GM21381 (cell line): ENCODE results near the gene PDE4A.
A peak's percentile ranks its signal among the peaks of the same experiment; 100 is the strongest.
"Not testable (repeated sequence)": the region's sequence is repeated elsewhere in the genome, so short reads cannot be mapped to it uniquely, and the experiment has no call there.

ENCODE experiments used
- ATAC-seq: cut with Tn5 transposase; IDR thresholded peaks from one replicate; pipeline ENCODE4 v1.9.1; 2021; ENCODE audit warnings: mild to moderate bottlenecking, moderate library complexity; ENCODE audit not compliant: unreplicated experiment

Gene PDE4A

GRCh38 chr19:10420444-10421239 lies at the start of gene PDE4A:
Gene PDE4A (plus strand): TSS chr19:10420538. CDS start chr19:10420765, 227 bp downstream.
- ATAC-seq = no peak

GRCh38 chr19:10372690-10373089 lies 47.6 kb upstream of the PDE4A start:
- no peak for ATAC-seq

GRCh38 chr19:10374931-10375330 lies 45.4 kb upstream of the PDE4A start:
- ATAC-seq = no peak

GRCh38 chr19:10377140-10377640 lies 43.1 kb upstream of the PDE4A start:
- ATAC-seq = not testable (repeated sequence)

- ATAC-seq = no peak
Observed at GRCh38 chr19:10378124-10378523, 42.2 kb upstream of the PDE4A start.

GRCh38 chr19:10379880-10380312 lies 40.4 kb upstream of the PDE4A start:
- ATAC-seq = no peak

GRCh38 chr19:10380313-10381102 lies 39.8 kb upstream of the PDE4A start, which contains the start of gene TYK2:
Gene TYK2 (minus strand): TSS chr19:10380572. CDS start chr19:10378406, 2,166 bp downstream.
- ATAC-seq = peak; percentile 88

- ATAC-seq = not testable (repeated sequence)
Observed at GRCh38 chr19:10383223-10383499, 37.2 kb upstream of the PDE4A start.

GRCh38 chr19:10384580-10384979 lies 35.8 kb upstream of the PDE4A start:
- no peak for ATAC-seq

GRCh38 chr19:10388957-10389356 lies 31.4 kb upstream of the PDE4A start:
- ATAC-seq = no peak

GRCh38 chr19:10389863-10390262 lies 30.5 kb upstream of the PDE4A start:
- no peak for ATAC-seq

GRCh38 chr19:10390652-10391286 lies 29.6 kb upstream of the PDE4A start:
- no peak for ATAC-seq

- ATAC-seq = no peak
Observed at GRCh38 chr19:10392120-10392519, 28.2 kb upstream of the PDE4A start.

GRCh38 chr19:10393137-10393536 lies 27.2 kb upstream of the PDE4A start:
- ATAC-seq = no peak

- ATAC-seq = no peak
Observed at GRCh38 chr19:10395003-10395402, 25.3 kb upstream of the PDE4A start.

GRCh38 chr19:10395436-10395835 lies 24.9 kb upstream of the PDE4A start:
- ATAC-seq = no peak

GRCh38 chr19:10395917-10396316 lies 24.4 kb upstream of the PDE4A start:
- no peak for ATAC-seq

GRCh38 chr19:10398819-10399218 lies 21.5 kb upstream of the PDE4A start:
- no peak for ATAC-seq

GRCh38 chr19:10399340-10399739 lies 21.0 kb upstream of the PDE4A start:
- ATAC-seq = not testable (repeated sequence)

- ATAC-seq = no peak
Observed at GRCh38 chr19:10399878-10400277, 20.5 kb upstream of the PDE4A start.

- ATAC-seq = no peak
Observed at GRCh38 chr19:10402441-10403038, 17.8 kb upstream of the PDE4A start.
